HepG2 (cell line): ENCODE measurements around the gene PON1. TPM values are rescaled to one million over a fixed set of nuclear protein-coding genes. Genes with fewer than 3 reads are reported as not detected.
A peak's percentile ranks its signal among the peaks of the same experiment; 100 is the strongest.

Experiments used
- ATAC-seq: fragments of 200-7000 bp; cut with Tn5 transposase; 3 replicates; pipeline ENCODE4 v1.9.1; 2020; ENCODE audit warnings: mild to moderate bottlenecking, moderate library complexity
- BruUV-seq: library from RNA; stranded (reverse); fragments of 400-500 nt; replicated peaks from 2 replicates; lab custom pipeline; 2021; lab: Mats Ljungman, UMichigan
- CTCF ChIA-PET: fragments of 300-600 bp; formaldehyde crosslinking; extraction: SDS; loops from one replicate; lab custom pipeline; 2021; ENCODE audit warnings: low total read pairs, inconsistent platforms, low intra/inter-chr PET ratio; lab: Yijun Ruan, JAX
- POLR2A ChIA-PET: fragments of 350-600 bp; sonication (Branson Sonifier 250); formaldehyde crosslinking; loops from one replicate; lab custom pipeline; 2020; ENCODE audit warnings: antibody characterized with exemption, inconsistent platforms; lab: Yijun Ruan, JAX
- DNase-seq: peaks from one replicate; pipeline ENCODE4 v3.0.0-alpha.2; 2015; ENCODE audit warnings: low spot score
- FAIRE-seq: peaks from 3 replicates; lab custom pipeline; 2011; peaks lifted over from hg19 to GRCh38; lab: Jason Lieb, UNC
- H2AFZ ChIP-seq: one replicate; pipeline ENCODE4 v1.6.1; 2011; ENCODE audit warnings: low read length, inconsistent platforms
- H3K27ac ChIP-seq: fragments of 300-600 bp; 3 replicates; pipeline ENCODE4 v1.8.0; 2011; ENCODE audit warnings: mixed run types, mild to moderate bottlenecking, mixed read lengths, low read length, inconsistent platforms; ENCODE audit not compliant: insufficient read depth; ENCODE audit errors: extremely low read length
- H3K27me3 ChIP-seq, 2 experiments: fragments of 200-600 bp in 1 of 2; 2 replicates in 1 of 2; 3 replicates in 1 of 2; pipeline versions ENCODE4 v1.6.0 to v1.8.0; 2011; ENCODE audit warnings: low read length in 2 of 2, mild to moderate bottlenecking in 2 of 2, moderate library complexity in 2 of 2, inconsistent platforms in 1 of 2; ENCODE audit not compliant: insufficient read depth in 2 of 2, control insufficient read depth in 1 of 2
- H3K36me3 ChIP-seq, 2 experiments: fragments of 200-600 bp in 1 of 2; replicated peaks in 1 of 2; 2 replicates in 1 of 2; 3 replicates in 1 of 2; pipeline versions ENCODE4 v1.5.1 to v1.8.0; 2011; ENCODE audit warnings: low read length in 2 of 2, inconsistent platforms in 1 of 2; ENCODE audit not compliant: insufficient read depth in 2 of 2, control insufficient read depth in 1 of 2
- H3K4me1 ChIP-seq: 2 replicates; pipeline ENCODE4 v1.5.1; 2012; ENCODE audit warnings: low read length, inconsistent platforms; ENCODE audit not compliant: insufficient read depth
- H3K4me2 ChIP-seq: 2 replicates; pipeline ENCODE4 v1.6.0; 2011; ENCODE audit warnings: low read depth, low read length, inconsistent platforms
- H3K4me3 ChIP-seq, 3 experiments: fragments of 200-600 bp in 1 of 3; sonication (generic), shearing (Covaris generic) in 1 of 3; replicated peaks in 1 of 3; 2 replicates each; pipeline ENCODE4 v1.5.1; 2011 to 2016; ENCODE audit warnings: low read length in 3 of 3, inconsistent platforms in 2 of 3, low read depth in 2 of 3, mild to moderate bottlenecking in 2 of 3, control low read depth in 1 of 3, mixed read lengths in 1 of 3; ENCODE audit not compliant: insufficient read depth in 1 of 3
- H3K79me2 ChIP-seq: one replicate; pipeline ENCODE4 v1.6.1; 2011; ENCODE audit warnings: low read length, inconsistent platforms; ENCODE audit not compliant: insufficient read depth
- H3K9ac ChIP-seq: 2 replicates; pipeline ENCODE4 v1.6.0; 2011; ENCODE audit warnings: mild to moderate bottlenecking, low read depth, low read length, inconsistent platforms; ENCODE audit not compliant: insufficient read depth
- H3K9me3 ChIP-seq: 2 replicates; pipeline ENCODE4 v1.5.1; 2012; ENCODE audit warnings: mild to moderate bottlenecking, low read length
- H4K20me1 ChIP-seq: 2 replicates; pipeline ENCODE4 v1.6.0; 2011; ENCODE audit warnings: inconsistent platforms, mild to moderate bottlenecking, low read length, moderate library complexity; ENCODE audit not compliant: insufficient read depth
- ATF1 ChIP-seq: IDR thresholded peaks from 2 replicates; pipeline ENCODE4 v1.6.1; 2016; ENCODE audit warnings: mild to moderate bottlenecking, control low read depth
- CBFB ChIP-seq: sonication (generic); formaldehyde crosslinking; IDR thresholded peaks from 2 replicates; pipeline ENCODE4 v1.4.0; 2020; ENCODE audit warnings: missing genetic modification reagents
- KDM5B ChIP-seq: sonication (generic); formaldehyde crosslinking; IDR thresholded peaks from 2 replicates; pipeline ENCODE4 v1.4.0; 2020; ENCODE audit warnings: missing genetic modification reagents, mild to moderate bottlenecking, borderline replicate concordance
- MAFF ChIP-seq: IDR thresholded peaks from 2 replicates; pipeline ENCODE4 v1.6.1; 2011; ENCODE audit warnings: low read depth, low read length, improper control_type of control experiment
- MAFK ChIP-seq, 2 experiments: IDR thresholded peaks in 1 of 2; conservative IDR thresholded peaks in 1 of 2; 2 replicates each; pipeline ENCODE4 v1.6.1; 2011; ENCODE audit warnings: improper control_type of control experiment in 2 of 2, low read length in 2 of 2
- SATB2 ChIP-seq: sonication (generic); formaldehyde crosslinking; IDR thresholded peaks from 2 replicates; pipeline ENCODE4 v1.5.0; 2020; ENCODE audit warnings: missing genetic modification reagents
- ZNF75D ChIP-seq: sonication (generic); formaldehyde crosslinking; IDR thresholded peaks from 2 replicates; pipeline ENCODE4 v1.8.1; 2023; ENCODE audit warnings: missing genetic modification reagents, mild to moderate bottlenecking, borderline replicate concordance
- WGBS: methylation state at CpG from one replicate; pipeline ENCODE4 v1.1.6; 2017; ENCODE audit warnings: low lambda C conversion rate; 5-methylcytosine and 5-hydroxymethylcytosine counted together
- in situ Hi-C: cut with HindIII; loops from 2 replicates; pipeline ENCODE4 v1.10.0; 2017; ENCODE audit warnings: low pct_unique_long_range_greater_than_20kb; ENCODE audit not compliant: extremely low pct_ligation_motif_present
- intact Hi-C: fragments of 100-400 bp; cut with micrococcal nuclease; formaldehyde crosslinking; loops from one replicate; pipeline ENCODE4 v1.10.0; 2022; ENCODE audit not compliant: unreplicated experiment
- polyA plus RNA-seq, 8 experiments: library from polyadenylated mRNA; depleted of rRNA in 3 of 8; stranded (reverse) in 7 of 8; unstranded in 1 of 8; fragments of >200 nt; fragmentation: Illumina TruSeq in 4 of 8; extraction: Trizol in 4 of 8; gene quantifications; 2 replicates each; pipeline versions ENCODE4 v1.2.1 to v1.2.3, GENCODE V29; 2011 to 2016; ENCODE audit warnings: low read depth in 4 of 8, missing spikeins in 1 of 8, mixed read lengths in 1 of 8; ENCODE audit not compliant: insufficient read depth in 1 of 8
- total RNA-seq, 5 experiments: library from RNA; depleted of rRNA; stranded (reverse); fragments of >200 nt; fragmentation: Illumina TruSeq; extraction: Trizol; gene quantifications; 2 replicates each; pipeline ENCODE4 v1.2.3, GENCODE V29; 2016; ENCODE audit warnings: low read depth in 1 of 5
- TF ChIP-seq, protein P1 (sequence below): sonication (generic); formaldehyde crosslinking; IDR thresholded peaks from 2 replicates; pipeline ENCODE4 v1.5.0; 2020; ENCODE audit warnings: missing genetic modification reagents
- TF ChIP-seq, protein P2 (sequence below): sonication (generic); formaldehyde crosslinking; conservative IDR thresholded peaks from 2 replicates; pipeline ENCODE4 v1.5.0; 2020; ENCODE audit warnings: missing genetic modification reagents
- TF ChIP-seq, protein P3 (sequence below): sonication (generic); formaldehyde crosslinking; IDR thresholded peaks from 2 replicates; pipeline ENCODE4 v1.5.0; 2020; ENCODE audit warnings: mild to moderate bottlenecking, missing genetic modification reagents, borderline replicate concordance

PON1 gene
- total and polyA plus RNA-seq, 2 of the 13 experiments (the other 11 are each of a cell fraction or from before 2014, with no cell fraction given), result 0.27 to 0.57 TPM

DNA sequence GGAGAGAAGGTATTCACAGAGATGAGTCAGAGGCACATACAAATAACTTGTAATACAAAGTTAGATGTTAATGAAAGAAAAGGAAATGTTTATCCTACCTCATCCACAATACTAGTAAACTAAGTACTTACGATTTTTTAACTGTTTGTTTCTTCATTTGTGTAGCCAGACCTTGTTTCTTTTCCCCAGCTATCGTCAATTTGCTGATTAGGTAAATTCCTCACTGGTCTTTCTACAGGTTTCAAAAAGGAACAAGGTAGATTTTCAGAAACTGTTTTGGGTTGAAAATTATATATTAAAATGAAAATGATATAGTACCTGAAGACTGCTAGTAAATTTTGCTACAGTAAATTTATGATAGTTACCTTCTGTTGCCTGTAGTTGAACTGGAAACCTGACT is 56.6 kb downstream of the PON1 start:
- WGBS, result 91% methylated on average over 2 of the region's 2 CpGs
- Histone ChIP-seq H2AFZ (no peak overlapping the region), H4K20me1 (no peaks in the 10 kb centered on the region), H3K4me2 (no peak overlapping the region), H3K9me3 (no peaks in the 10 kb centered on the region), H3K36me3 (peaks cover 0 to 6% of the 10 kb centered on the region in 2 experiments; a peak in 2 of 5 replicates), H3K4me1 (no peaks in the 10 kb centered on the region), H3K27ac (no peak overlapping the region), H3K9ac (no peak overlapping the region), H3K4me3 (no peak overlapping the region), H3K79me2 (no peaks in the 10 kb centered on the region)
- ATAC-seq, result no peak
- FAIRE-seq, result no peak
- intact Hi-C loops (no loop called here), in situ Hi-C loops (loop anchor here (25.0 kb wide), 1 partner anchor 980 kb away; no protein-coding TSS in a partner anchor)
- DNase-seq, result no peak
- CTCF ChIA-PET, result no interaction called here
- no TSS peak for BruUV-seq
- POLR2A ChIA-PET, result no interaction called here
- TF ChIP-seq MAFF, result peak; percentile 56
- TF ChIP-seq, protein P1, sequence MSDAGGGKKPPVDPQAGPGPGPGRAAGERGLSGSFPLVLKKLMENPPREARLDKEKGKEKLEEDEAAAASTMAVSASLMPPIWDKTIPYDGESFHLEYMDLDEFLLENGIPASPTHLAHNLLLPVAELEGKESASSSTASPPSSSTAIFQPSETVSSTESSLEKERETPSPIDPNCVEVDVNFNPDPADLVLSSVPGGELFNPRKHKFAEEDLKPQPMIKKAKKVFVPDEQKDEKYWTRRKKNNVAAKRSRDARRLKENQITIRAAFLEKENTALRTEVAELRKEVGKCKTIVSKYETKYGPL (CRISPR knock-in tag), result no peak
- peak; percentile 69 to 72 for TF ChIP-seq MAFK (conservative IDR thresholded peaks at IDR 0.05 in 1 of 2, IDR thresholded peaks at IDR 0.05 in 1 of 2; ENCODE audit: low read length in 2 of 2)
- TF ChIP-seq, all 625 proteins: peak for 2
- H3K27me3 ChIP-seq, result no peaks in the 10 kb centered on the region; a peak in 1 of 5 replicates

DNA sequence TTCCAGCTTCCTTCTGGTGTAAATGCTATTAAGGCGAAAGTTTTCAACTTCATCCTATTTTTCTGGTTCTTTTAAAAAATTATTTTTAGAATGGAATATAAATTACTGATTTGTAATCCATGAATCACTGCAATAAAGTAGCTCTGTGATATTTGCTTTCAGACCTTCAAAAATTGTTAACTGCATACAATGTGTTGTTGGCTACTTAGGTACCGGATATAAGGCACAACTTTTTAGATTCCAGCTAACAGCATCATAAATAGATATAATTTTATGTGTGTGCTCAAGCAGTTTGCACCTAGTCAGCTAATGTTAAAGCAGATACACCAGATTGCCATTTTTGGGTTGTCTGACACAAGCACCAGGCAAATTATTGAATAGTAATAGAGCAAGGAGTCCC is 58.7 kb downstream of the PON1 start:
- Histone ChIP-seq H4K20me1 (no peaks in the 10 kb centered on the region), H3K4me1 (no peaks in the 10 kb centered on the region), H3K9me3 (no peaks in the 10 kb centered on the region), H3K27ac (no peak overlapping the region), H3K4me2 (no peak overlapping the region), H3K79me2 (no peaks in the 10 kb centered on the region), H3K4me3 (no peak overlapping the region), H3K36me3 (peaks cover 0 to 6% of the 10 kb centered on the region in 2 experiments; a peak in 2 of 5 replicates), H2AFZ (no peak overlapping the region), H3K27me3 (no peaks in the 10 kb centered on the region), H3K9ac (no peak overlapping the region)
- no peak for DNase-seq
- no TSS peak for BruUV-seq
- ChIA-PET POLR2A (no interaction called here), CTCF (no interaction called here)
- 94% methylated on average over 2 of the region's 2 CpGs for WGBS
- intact Hi-C loops (no loop called here), in situ Hi-C loops (loop anchor here (25.0 kb wide), 1 partner anchor 978 kb away; no protein-coding TSS in a partner anchor)
- no peak for ATAC-seq
- no peak for FAIRE-seq
- TF ChIP-seq, protein P2, sequence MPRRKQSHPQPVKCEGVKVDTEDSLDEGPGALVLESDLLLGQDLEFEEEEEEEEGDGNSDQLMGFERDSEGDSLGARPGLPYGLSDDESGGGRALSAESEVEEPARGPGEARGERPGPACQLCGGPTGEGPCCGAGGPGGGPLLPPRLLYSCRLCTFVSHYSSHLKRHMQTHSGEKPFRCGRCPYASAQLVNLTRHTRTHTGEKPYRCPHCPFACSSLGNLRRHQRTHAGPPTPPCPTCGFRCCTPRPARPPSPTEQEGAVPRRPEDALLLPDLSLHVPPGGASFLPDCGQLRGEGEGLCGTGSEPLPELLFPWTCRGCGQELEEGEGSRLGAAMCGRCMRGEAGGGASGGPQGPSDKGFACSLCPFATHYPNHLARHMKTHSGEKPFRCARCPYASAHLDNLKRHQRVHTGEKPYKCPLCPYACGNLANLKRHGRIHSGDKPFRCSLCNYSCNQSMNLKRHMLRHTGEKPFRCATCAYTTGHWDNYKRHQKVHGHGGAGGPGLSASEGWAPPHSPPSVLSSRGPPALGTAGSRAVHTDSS (CRISPR knock-in tag), result no peak
- TF ChIP-seq, protein P3, sequence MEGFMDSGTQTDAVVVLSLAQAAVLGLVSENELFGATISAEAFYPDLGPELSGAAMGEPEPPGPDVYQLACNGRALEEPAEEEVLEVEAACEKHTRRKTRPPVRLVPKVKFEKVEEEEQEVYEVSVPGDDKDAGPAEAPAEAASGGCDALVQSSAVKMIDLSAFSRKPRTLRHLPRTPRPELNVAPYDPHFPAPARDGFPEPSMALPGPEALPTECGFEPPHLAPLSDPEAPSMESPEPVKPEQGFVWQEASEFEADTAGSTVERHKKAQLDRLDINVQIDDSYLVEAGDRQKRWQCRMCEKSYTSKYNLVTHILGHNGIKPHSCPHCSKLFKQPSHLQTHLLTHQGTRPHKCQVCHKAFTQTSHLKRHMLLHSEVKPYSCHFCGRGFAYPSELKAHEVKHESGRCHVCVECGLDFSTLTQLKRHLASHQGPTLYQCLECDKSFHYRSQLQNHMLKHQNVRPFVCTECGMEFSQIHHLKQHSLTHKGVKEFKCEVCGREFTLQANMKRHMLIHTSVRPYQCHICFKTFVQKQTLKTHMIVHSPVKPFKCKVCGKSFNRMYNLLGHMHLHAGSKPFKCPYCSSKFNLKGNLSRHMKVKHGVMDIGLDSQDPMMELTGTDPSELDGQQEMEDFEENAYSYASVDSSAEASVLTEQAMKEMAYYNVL (CRISPR knock-in tag), result no peak
- no peak for TF ChIP-seq CBFB (CRISPR knock-in tag)
- TF ChIP-seq SATB2, result no peak
- TF ChIP-seq ZNF75D (CRISPR knock-in tag), result no peak
- no peak for TF ChIP-seq ATF1 (CRISPR knock-in tag)
- TF ChIP-seq KDM5B (CRISPR knock-in tag), result no peak
